Prostate gland (tissue), 2 donors: ENCODE measurements around the gene FOXO4.

Experiments
- POLR2A ChIP-seq: fragments of 450-650 bp; IDR thresholded peaks from one replicate; pipeline ENCODE4 v1.6.1; 2016; ENCODE audit warnings: antibody characterized with exemption, mild to moderate bottlenecking
- TF ChIP-seq, protein P1 (sequence below), 4 experiments: fragments of 200-600 bp in 2 of 4; fragments of 450-650 bp in 2 of 4; sonication (generic) in 2 of 4; IDR thresholded peaks; 1 replicate in 3 of 4; 2 replicates in 1 of 4; pipeline ENCODE4 v1.5.1; 2016 to 2019; ENCODE audit warnings: antibody characterized with exemption in 4 of 4, mild to moderate bottlenecking in 2 of 4, moderate library complexity in 2 of 4

DNA sequence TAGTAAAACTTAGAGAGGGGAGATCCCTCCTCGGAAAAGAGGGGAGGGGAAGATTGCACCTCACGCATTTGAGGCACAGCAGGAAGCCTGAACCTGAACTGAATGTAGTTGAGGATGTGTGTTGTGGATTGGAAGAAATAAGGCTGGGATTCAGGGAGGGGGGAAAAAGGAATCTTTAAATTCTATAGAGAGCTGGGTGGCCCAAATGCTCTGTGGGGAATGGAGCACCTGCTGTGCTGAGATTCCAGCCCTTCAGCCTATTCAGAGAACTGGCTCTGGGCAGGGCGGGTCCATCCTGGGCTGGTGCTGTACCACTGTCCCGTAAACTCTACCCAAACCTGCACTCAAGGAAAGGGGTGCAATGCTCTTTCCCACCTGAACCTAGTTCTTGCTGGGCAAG lies 4.1 kb downstream of the FOXO4 start:
- TF ChIP-seq, protein P1, sequence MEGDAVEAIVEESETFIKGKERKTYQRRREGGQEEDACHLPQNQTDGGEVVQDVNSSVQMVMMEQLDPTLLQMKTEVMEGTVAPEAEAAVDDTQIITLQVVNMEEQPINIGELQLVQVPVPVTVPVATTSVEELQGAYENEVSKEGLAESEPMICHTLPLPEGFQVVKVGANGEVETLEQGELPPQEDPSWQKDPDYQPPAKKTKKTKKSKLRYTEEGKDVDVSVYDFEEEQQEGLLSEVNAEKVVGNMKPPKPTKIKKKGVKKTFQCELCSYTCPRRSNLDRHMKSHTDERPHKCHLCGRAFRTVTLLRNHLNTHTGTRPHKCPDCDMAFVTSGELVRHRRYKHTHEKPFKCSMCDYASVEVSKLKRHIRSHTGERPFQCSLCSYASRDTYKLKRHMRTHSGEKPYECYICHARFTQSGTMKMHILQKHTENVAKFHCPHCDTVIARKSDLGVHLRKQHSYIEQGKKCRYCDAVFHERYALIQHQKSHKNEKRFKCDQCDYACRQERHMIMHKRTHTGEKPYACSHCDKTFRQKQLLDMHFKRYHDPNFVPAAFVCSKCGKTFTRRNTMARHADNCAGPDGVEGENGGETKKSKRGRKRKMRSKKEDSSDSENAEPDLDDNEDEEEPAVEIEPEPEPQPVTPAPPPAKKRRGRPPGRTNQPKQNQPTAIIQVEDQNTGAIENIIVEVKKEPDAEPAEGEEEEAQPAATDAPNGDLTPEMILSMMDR (IDR thresholded peaks at IDR 0.05), result no peak
- no peak for TF ChIP-seq POLR2A
